ENCODE measurements around the gene DSPP.

DSPP gene

DNA sequence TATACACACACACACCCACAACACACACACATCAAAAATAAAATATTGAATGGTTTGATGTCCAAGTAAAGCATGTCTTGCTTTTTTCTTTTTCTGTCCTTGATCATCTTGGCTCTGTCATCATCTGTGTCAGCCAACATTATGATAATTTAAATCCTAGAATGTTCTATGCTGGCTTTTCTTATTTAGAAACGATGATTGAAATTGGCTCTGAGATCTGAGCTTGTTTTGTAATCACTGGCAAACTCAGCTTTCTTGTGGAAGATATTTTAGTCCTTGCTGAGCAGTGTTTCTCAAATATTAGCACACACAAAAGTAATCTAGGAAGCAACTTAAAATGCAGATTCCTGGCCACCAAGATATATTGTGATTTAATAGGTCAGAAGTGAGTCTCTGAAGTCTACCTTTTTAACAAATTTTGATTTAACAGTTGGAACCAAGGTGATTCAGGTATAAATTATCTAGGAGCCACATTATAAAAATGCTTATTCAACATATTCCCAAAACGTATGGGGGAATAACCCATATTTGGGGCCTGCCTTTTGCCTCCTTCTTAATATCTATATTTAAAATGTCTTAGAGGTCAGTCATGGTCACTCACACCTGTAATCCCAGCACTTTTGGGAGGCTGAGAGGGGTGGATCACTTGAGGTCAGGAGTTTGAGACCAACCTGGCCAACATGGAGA, 24.0 kb upstream of the DSPP start:
- Mint-ChIP-seq H3K27ac (ENCODE audit: low read depth) (no peak overlapping the region), H3K27me3 (peaks cover 10% of the 10 kb centered on the region), H3K9me3 (no peaks in the 10 kb centered on the region), H3K4me3 (no peak overlapping the region), H3K36me3 (ENCODE audit: insufficient read depth) (no peaks in the 10 kb centered on the region), H3K4me1 (no peaks in the 10 kb centered on the region)
- ATAC-seq (replicated peaks; ENCODE audit: extremely low read depth, poor library complexity, severe bottlenecking) (no peak), DNase-seq (ENCODE audit: low spot score in 2 of 2) (no peak)

DNA sequence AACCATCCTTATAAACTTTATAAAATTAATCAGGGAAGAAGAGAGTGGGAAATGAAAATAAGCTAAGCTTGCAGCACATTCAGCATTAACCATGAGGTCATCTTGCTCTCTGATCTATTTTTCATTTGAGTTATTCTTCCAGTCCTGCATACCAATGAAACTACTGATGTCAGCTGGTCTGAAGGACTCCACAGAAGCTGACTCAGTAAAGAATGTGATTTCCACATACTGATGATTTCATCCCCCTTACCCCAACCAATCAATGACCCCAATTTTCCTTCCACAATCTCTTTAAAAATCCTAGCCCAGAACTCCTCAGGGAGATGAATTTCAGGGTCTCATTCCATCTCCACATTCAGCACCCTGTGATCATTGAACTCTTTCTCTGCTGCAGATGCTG, 18.8 kb upstream of the DSPP start:
- ATAC-seq (replicated peaks; ENCODE audit: extremely low read depth, poor library complexity, severe bottlenecking) (no peak), DNase-seq (ENCODE audit: low spot score in 2 of 2) (no peak)
- Mint-ChIP-seq H3K4me3 (no peak overlapping the region), H3K27me3 (no peaks in the 10 kb centered on the region), H3K27ac (ENCODE audit: low read depth) (no peak overlapping the region), H3K36me3 (ENCODE audit: insufficient read depth) (no peaks in the 10 kb centered on the region), H3K9me3 (no peaks in the 10 kb centered on the region), H3K4me1 (no peaks in the 10 kb centered on the region)

GRCh38 chr4:87592124-87592523, 16.2 kb upstream of the DSPP start:
- Mint-ChIP-seq H3K27me3 (no peaks in the 10 kb centered on the region), H3K9me3 (no peaks in the 10 kb centered on the region), H3K4me1 (no peaks in the 10 kb centered on the region), H3K36me3 (ENCODE audit: insufficient read depth) (no peaks in the 10 kb centered on the region), H3K27ac (ENCODE audit: low read depth) (no peak overlapping the region), H3K4me3 (no peak overlapping the region)
- ATAC-seq (replicated peaks; ENCODE audit: extremely low read depth, poor library complexity, severe bottlenecking) (no peak), DNase-seq (ENCODE audit: low spot score in 2 of 2) (no peak)

DNA sequence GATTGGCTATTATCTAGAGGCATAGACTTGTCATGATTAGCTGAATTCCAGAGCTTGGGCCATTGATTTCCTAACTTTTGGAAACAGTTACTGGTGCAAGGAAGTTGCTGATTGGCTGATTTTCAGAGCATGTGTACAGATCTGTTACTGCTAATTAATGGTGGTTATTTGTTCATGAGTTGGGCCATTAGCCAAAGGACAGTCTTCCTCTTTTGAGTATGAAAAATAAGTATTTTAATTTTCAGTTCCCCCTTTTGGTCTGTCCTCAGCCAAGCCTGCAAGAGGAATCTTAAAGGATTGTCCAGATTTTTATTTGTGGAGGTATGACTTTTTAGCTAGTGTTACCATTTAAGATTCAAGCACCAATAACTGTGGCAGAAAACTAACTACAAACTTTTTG, 7.0 kb upstream of the DSPP start:
- Mint-ChIP-seq H3K4me3 (no peak overlapping the region), H3K36me3 (ENCODE audit: insufficient read depth) (no peaks in the 10 kb centered on the region), H3K9me3 (no peaks in the 10 kb centered on the region), H3K27ac (ENCODE audit: low read depth) (no peak overlapping the region), H3K27me3 (peaks cover 29% of the 10 kb centered on the region), H3K4me1 (no peaks in the 10 kb centered on the region)
- ATAC-seq (replicated peaks; ENCODE audit: extremely low read depth, poor library complexity, severe bottlenecking) (no peak), DNase-seq (ENCODE audit: low spot score in 2 of 2) (no peak)

GRCh38 chr4:87614292-87614890, 6.1 kb downstream of the DSPP start:
- H3K9me3 Mint-ChIP-seq, result no peaks in the 10 kb centered on the region
- H3K27ac Mint-ChIP-seq (ENCODE audit: low read depth), result no peak overlapping the region
- DNase-seq (ENCODE audit: low spot score in 2 of 2), result no peak
- H3K4me3 Mint-ChIP-seq, result no peak overlapping the region
- no peaks in the 10 kb centered on the region for H3K4me1 Mint-ChIP-seq
- no peaks in the 10 kb centered on the region for H3K27me3 Mint-ChIP-seq
- no peaks in the 10 kb centered on the region for H3K36me3 Mint-ChIP-seq (ENCODE audit: insufficient read depth)
- no peak for ATAC-seq (replicated peaks; ENCODE audit: extremely low read depth, poor library complexity, severe bottlenecking)

DNA sequence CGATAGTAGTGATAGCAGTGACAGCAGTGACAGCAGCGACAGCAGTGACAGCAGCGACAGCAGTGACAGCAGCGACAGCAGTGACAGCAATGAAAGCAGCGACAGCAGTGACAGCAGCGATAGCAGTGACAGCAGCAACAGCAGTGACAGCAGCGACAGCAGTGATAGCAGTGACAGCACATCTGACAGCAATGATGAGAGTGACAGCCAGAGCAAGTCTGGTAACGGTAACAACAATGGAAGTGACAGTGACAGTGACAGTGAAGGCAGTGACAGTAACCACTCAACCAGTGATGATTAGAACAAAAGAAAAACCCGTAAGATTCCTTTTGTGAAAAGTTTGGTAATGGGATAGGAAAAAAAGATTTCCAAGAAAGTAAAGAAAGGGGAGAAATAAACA, 7.9 kb downstream of the DSPP start:
- H3K9me3 Mint-ChIP-seq, result no peaks in the 10 kb centered on the region
- H3K27ac Mint-ChIP-seq (ENCODE audit: low read depth), result no peak overlapping the region
- no peaks in the 10 kb centered on the region for H3K27me3 Mint-ChIP-seq
- ATAC-seq (replicated peaks; ENCODE audit: extremely low read depth, poor library complexity, severe bottlenecking) (no peak), DNase-seq (ENCODE audit: low spot score in 2 of 2) (no peak)
- no peaks in the 10 kb centered on the region for H3K36me3 Mint-ChIP-seq (ENCODE audit: insufficient read depth)
- no peak overlapping the region for H3K4me3 Mint-ChIP-seq
- H3K4me1 Mint-ChIP-seq, result no peaks in the 10 kb centered on the region

DNA sequence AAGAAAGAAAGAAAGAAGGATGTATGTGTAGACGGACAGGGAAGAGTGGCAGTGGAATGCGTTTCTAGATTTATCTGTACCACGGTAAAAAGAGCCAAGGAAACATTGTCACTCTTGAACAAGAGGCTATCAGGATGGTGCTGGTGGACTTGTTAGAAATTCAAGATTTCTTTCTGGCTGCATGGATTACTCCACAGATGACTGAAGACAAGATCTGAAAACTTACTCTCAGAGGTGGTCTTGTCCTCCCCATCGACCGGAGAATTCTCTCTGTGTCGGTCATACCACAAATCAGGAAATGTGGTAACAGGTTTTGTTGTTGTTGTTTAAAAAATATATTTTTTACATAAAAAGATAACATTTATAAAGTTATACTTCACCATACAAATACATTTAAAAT, 11.8 kb downstream of the DSPP start:
- Mint-ChIP-seq H3K27me3 (peaks cover 15% of the 10 kb centered on the region), H3K4me1 (no peaks in the 10 kb centered on the region), H3K9me3 (no peaks in the 10 kb centered on the region), H3K36me3 (ENCODE audit: insufficient read depth) (no peaks in the 10 kb centered on the region), H3K4me3 (no peak overlapping the region), H3K27ac (ENCODE audit: low read depth) (no peak overlapping the region)
- ATAC-seq (replicated peaks; ENCODE audit: extremely low read depth, poor library complexity, severe bottlenecking), result no peak
- no peak for DNase-seq (ENCODE audit: low spot score in 2 of 2)

GRCh38 chr4:87620491-87620890, 12.2 kb downstream of the DSPP start:
- ATAC-seq (replicated peaks; ENCODE audit: extremely low read depth, poor library complexity, severe bottlenecking), result no peak
- Mint-ChIP-seq H3K9me3 (no peaks in the 10 kb centered on the region), H3K27ac (ENCODE audit: low read depth) (no peak overlapping the region), H3K4me3 (no peak overlapping the region), H3K4me1 (no peaks in the 10 kb centered on the region), H3K36me3 (ENCODE audit: insufficient read depth) (no peaks in the 10 kb centered on the region), H3K27me3 (peaks cover 15% of the 10 kb centered on the region)
- no peak for DNase-seq (ENCODE audit: low spot score in 2 of 2)

GRCh38 chr4:87622303-87622702, 14.0 kb downstream of the DSPP start:
- Mint-ChIP-seq H3K4me1 (no peaks in the 10 kb centered on the region), H3K36me3 (ENCODE audit: insufficient read depth) (no peaks in the 10 kb centered on the region), H3K27ac (ENCODE audit: low read depth) (no peak overlapping the region), H3K27me3 (peaks cover 16% of the 10 kb centered on the region), H3K4me3 (no peak overlapping the region), H3K9me3 (no peaks in the 10 kb centered on the region)
- ATAC-seq (replicated peaks; ENCODE audit: extremely low read depth, poor library complexity, severe bottlenecking), result no peak
- DNase-seq (ENCODE audit: low spot score in 2 of 2), result no peak

DNA sequence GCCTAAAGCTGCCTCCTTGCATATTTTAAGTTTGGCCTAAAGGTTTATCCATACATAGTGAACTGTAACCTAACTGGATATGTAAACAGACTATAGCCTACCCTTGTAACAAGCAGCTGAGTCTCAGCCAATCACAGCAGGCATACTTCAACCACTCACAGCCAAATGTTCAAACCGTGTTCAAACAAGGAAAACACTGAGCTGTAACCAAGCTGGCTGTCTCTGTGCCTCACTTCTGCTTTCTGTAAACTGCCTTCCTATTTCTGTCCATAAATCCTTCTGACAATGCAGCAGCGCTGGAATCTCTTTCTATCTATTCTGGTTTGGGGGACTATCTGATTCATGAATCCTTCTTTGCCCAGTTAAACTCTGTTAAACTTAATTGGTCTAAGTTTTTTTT, 16.4 kb downstream of the DSPP start:
- no peaks in the 10 kb centered on the region for H3K4me1 Mint-ChIP-seq
- H3K27me3 Mint-ChIP-seq, result peaks cover 34% of the 10 kb centered on the region
- H3K36me3 Mint-ChIP-seq (ENCODE audit: insufficient read depth), result no peaks in the 10 kb centered on the region
- H3K27ac Mint-ChIP-seq (ENCODE audit: low read depth), result no peak overlapping the region
- ATAC-seq (replicated peaks; ENCODE audit: extremely low read depth, poor library complexity, severe bottlenecking) (no peak), DNase-seq (ENCODE audit: low spot score in 2 of 2) (no peak)
- no peaks in the 10 kb centered on the region for H3K9me3 Mint-ChIP-seq
- H3K4me3 Mint-ChIP-seq, result no peak overlapping the region

DNA sequence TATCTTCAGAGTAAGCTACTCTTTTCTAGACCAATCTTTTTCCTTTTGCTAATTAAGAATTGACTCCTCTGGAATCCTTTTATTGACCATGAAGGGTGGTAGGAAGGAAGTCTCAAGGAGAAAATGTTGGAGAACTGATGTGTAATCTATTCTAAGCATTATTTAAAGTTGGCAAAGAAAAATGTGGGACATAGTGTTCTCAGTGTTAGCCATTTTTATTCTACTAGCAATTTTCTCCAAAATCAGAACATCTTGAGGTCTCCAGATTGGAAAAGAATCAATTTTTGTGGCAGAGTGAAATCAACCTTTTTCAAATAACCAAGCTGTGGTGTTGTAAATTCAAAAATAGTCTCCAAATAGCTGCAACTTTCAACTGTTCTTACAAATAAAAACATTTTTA, 23.3 kb downstream of the DSPP start:
- H3K4me1 Mint-ChIP-seq, result no peaks in the 10 kb centered on the region
- no peak overlapping the region for H3K27ac Mint-ChIP-seq (ENCODE audit: low read depth)
- peaks cover 34% of the 10 kb centered on the region for H3K27me3 Mint-ChIP-seq
- H3K36me3 Mint-ChIP-seq (ENCODE audit: insufficient read depth), result no peaks in the 10 kb centered on the region
- H3K4me3 Mint-ChIP-seq, result no peak overlapping the region
- ATAC-seq (replicated peaks; ENCODE audit: extremely low read depth, poor library complexity, severe bottlenecking), result no peak
- peaks cover under 1% of the 10 kb centered on the region for H3K9me3 Mint-ChIP-seq
- no peak for DNase-seq (ENCODE audit: low spot score in 2 of 2)

GRCh38 chr4:87632469-87632868, 24.1 kb downstream of the DSPP start:
- Mint-ChIP-seq H3K27ac (ENCODE audit: low read depth) (no peak overlapping the region), H3K27me3 (peaks cover 39% of the 10 kb centered on the region), H3K4me1 (no peaks in the 10 kb centered on the region), H3K36me3 (ENCODE audit: insufficient read depth) (no peaks in the 10 kb centered on the region), H3K9me3 (peaks cover 8% of the 10 kb centered on the region), H3K4me3 (no peak overlapping the region)
- DNase-seq (ENCODE audit: low spot score in 2 of 2), result no peak
- ATAC-seq (replicated peaks; ENCODE audit: extremely low read depth, poor library complexity, severe bottlenecking), result no peak

GRCh38 chr4:87633243-87633642, 24.9 kb downstream of the DSPP start:
- Mint-ChIP-seq H3K9me3 (peaks cover 10% of the 10 kb centered on the region), H3K4me1 (no peaks in the 10 kb centered on the region), H3K27me3 (peaks cover 33% of the 10 kb centered on the region), H3K4me3 (no peak overlapping the region), H3K36me3 (ENCODE audit: insufficient read depth) (no peaks in the 10 kb centered on the region), H3K27ac (ENCODE audit: low read depth) (no peak overlapping the region)
- DNase-seq (ENCODE audit: low spot score in 2 of 2) (no peak), ATAC-seq (replicated peaks; ENCODE audit: extremely low read depth, poor library complexity, severe bottlenecking) (no peak)

All from central memory CD8-positive, alpha-beta T cell (primary cell).